ENCODE results near the gene ERRFI1. TPM values are rescaled to one million over a fixed set of nuclear protein-coding genes. Genes with fewer than 3 reads are reported as not detected.

The ERRFI1 gene
- total RNA-seq, 5 donors from 2014 or later (not counting 1 experiment from before 2014, with no cell fraction given): 1.5 to 3.8 (median 2.2) TPM

- H3K4me3 Mint-ChIP-seq: peak overlapping the region; percentile 54 to 78 (median 72)
- H3K4me1 ChIP-seq (ENCODE audit: control insufficient read depth in 1 of 2, extremely low read depth in 1 of 2, insufficient read depth in 2 of 2, low read length in 2 of 2): peaks cover 7 to 12% of the 10 kb centered on the region in 2 experiments
- no peak overlapping the region for H3K27ac ChIP-seq (ENCODE audit: low read length)
- peak overlapping the region in 1 of 2 donors; percentile 47 for H3K4me3 ChIP-seq (ENCODE audit: control insufficient read depth in 1 of 2, extremely low read depth in 1 of 2, low read length in 1 of 2)
- no peaks in the 10 kb centered on the region for H3K9me3 ChIP-seq
- CTCF ChIA-PET: interaction anchor here in 1 of 2 donors (0.5 kb wide), 1 partner anchor 143 kb away, joined by 6 read pairs; no protein-coding TSS in a partner anchor
- DNase-seq: no peak
- no peaks in the 10 kb centered on the region for H3K36me3 Mint-ChIP-seq
- no peaks in the 10 kb centered on the region for H3K36me3 ChIP-seq (ENCODE audit: control insufficient read depth in 2 of 2, extremely low read depth in 1 of 2, insufficient read depth in 1 of 2, low read length in 1 of 2)
- POLR2A ChIA-PET: no interaction called here
- 94% methylated on average over 16 of the region's 25 CpGs for WGBS (ENCODE audit: insufficient coverage)
- peaks cover 14 to 17% of the 10 kb centered on the region in 2 experiments for H3K27me3 ChIP-seq (replicated peaks in 1 of 2; ENCODE audit: control insufficient read depth in 2 of 2, extremely low read depth in 1 of 2, insufficient read depth in 2 of 2, low read length in 1 of 2)
- H3K27me3 Mint-ChIP-seq: peaks cover 15 to 17% of the 10 kb centered on the region in 2 donors
- no peak for ATAC-seq (replicated peaks in 1 of 4)
- peaks cover 10 to 14% (median 11%) of the 10 kb centered on the region in 3 donors for H3K4me1 Mint-ChIP-seq
- H3K27ac Mint-ChIP-seq: peak overlapping the region in 1 of 2 donors; percentile 24
- H3K9me3 Mint-ChIP-seq: no peaks in the 10 kb centered on the region
Observed at GRCh38 chr1:8026976-8027747, 1.1 kb upstream of the ERRFI1 start.

GRCh38 chr1:8025671-8026144 is 401 bp downstream of the ERRFI1 start:
- ChIA-PET CTCF (interaction anchor here in 1 of 2 donors (0.6 kb wide), 1 partner anchor 136 kb away, joined by 3 read pairs; no protein-coding TSS in a partner anchor), POLR2A (no interaction called here)
- Mint-ChIP-seq H3K27ac (no peak overlapping the region), H3K9me3 (no peaks in the 10 kb centered on the region), H3K36me3 (no peaks in the 10 kb centered on the region), H3K4me3 (peak overlapping the region; percentile 72 to 81 (median 79)), H3K27me3 (peaks cover 15 to 17% of the 10 kb centered on the region in 2 donors), H3K4me1 (peaks cover 10 to 14% (median 11%) of the 10 kb centered on the region in 3 donors)
- WGBS (ENCODE audit: insufficient coverage): 2% methylated on average over 60 of the region's 69 CpGs
- no peaks in the 10 kb centered on the region for H3K36me3 ChIP-seq (ENCODE audit: control insufficient read depth in 2 of 2, extremely low read depth in 1 of 2, insufficient read depth in 1 of 2, low read length in 1 of 2)
- peak; percentile 23 to 36 (median 32) for ATAC-seq (replicated peaks in 1 of 4)
- DNase-seq: peak in 1 of 35 experiments; percentile 2
- H3K4me3 ChIP-seq (ENCODE audit: control insufficient read depth in 1 of 2, extremely low read depth in 1 of 2, low read length in 1 of 2): peak overlapping the region; percentile 41 to 52
- peaks cover 14 to 17% of the 10 kb centered on the region in 2 experiments for H3K27me3 ChIP-seq (replicated peaks in 1 of 2; ENCODE audit: control insufficient read depth in 2 of 2, extremely low read depth in 1 of 2, insufficient read depth in 2 of 2, low read length in 1 of 2)
- H3K9me3 ChIP-seq: no peaks in the 10 kb centered on the region
- no peak overlapping the region for H3K27ac ChIP-seq (ENCODE audit: low read length)
- H3K4me1 ChIP-seq (ENCODE audit: control insufficient read depth in 1 of 2, extremely low read depth in 1 of 2, insufficient read depth in 2 of 2, low read length in 2 of 2): peaks cover 7 to 12% of the 10 kb centered on the region in 2 experiments

GRCh38 chr1:8025061-8025670 is 943 bp downstream of the ERRFI1 start:
- Histone ChIP-seq H3K9me3 (no peaks in the 10 kb centered on the region), H3K4me3 (ENCODE audit: control insufficient read depth in 1 of 2, extremely low read depth in 1 of 2, low read length in 1 of 2) (peak overlapping the region; percentile 41 to 52), H3K27ac (ENCODE audit: low read length) (no peak overlapping the region), H3K27me3 (replicated peaks in 1 of 2; ENCODE audit: control insufficient read depth in 2 of 2, extremely low read depth in 1 of 2, insufficient read depth in 2 of 2, low read length in 1 of 2) (peaks cover 14% of the 10 kb centered on the region in 2 experiments), H3K4me1 (ENCODE audit: control insufficient read depth in 1 of 2, extremely low read depth in 1 of 2, insufficient read depth in 2 of 2, low read length in 2 of 2) (peaks cover 7 to 12% of the 10 kb centered on the region in 2 experiments), H3K36me3 (ENCODE audit: control insufficient read depth in 2 of 2, extremely low read depth in 1 of 2, insufficient read depth in 1 of 2, low read length in 1 of 2) (no peaks in the 10 kb centered on the region)
- Mint-ChIP-seq H3K27ac (no peak overlapping the region), H3K4me1 (peaks cover 10 to 14% (median 11%) of the 10 kb centered on the region in 3 donors), H3K4me3 (peak overlapping the region; percentile 72 to 81 (median 79)), H3K36me3 (no peaks in the 10 kb centered on the region), H3K9me3 (no peaks in the 10 kb centered on the region), H3K27me3 (peaks cover 15 to 17% of the 10 kb centered on the region in 2 donors)
- ChIA-PET CTCF (interaction anchor here in 1 of 2 donors (0.6 kb wide), 1 partner anchor 136 kb away, joined by 3 read pairs; no protein-coding TSS in a partner anchor), POLR2A (interaction anchor here in 1 of 2 donors (0.6 kb wide), 1 partner anchor 770 kb away, joined by 3 read pairs; no protein-coding TSS in a partner anchor)
- 11% methylated on average over 10 of the region's 19 CpGs for WGBS (ENCODE audit: insufficient coverage)
- DNase-seq: peak in 5 of 35 experiments; percentile 2 to 29 (median 8)
- no peak for ATAC-seq (replicated peaks in 1 of 4)

GRCh38 chr1:8024329-8024728 is 1.8 kb downstream of the ERRFI1 start:
- H3K4me1 Mint-ChIP-seq: peaks cover 10 to 14% (median 11%) of the 10 kb centered on the region in 3 donors
- no peak for DNase-seq
- no peak for ATAC-seq (replicated peaks in 1 of 4)
- peaks cover 7 to 12% of the 10 kb centered on the region in 2 experiments for H3K4me1 ChIP-seq (ENCODE audit: control insufficient read depth in 1 of 2, extremely low read depth in 1 of 2, insufficient read depth in 2 of 2, low read length in 2 of 2)
- WGBS (ENCODE audit: insufficient coverage): no CpG with 5 or more reads among the region's 3 CpGs
- no peak overlapping the region for H3K27ac ChIP-seq (ENCODE audit: low read length)
- H3K27ac Mint-ChIP-seq: no peak overlapping the region
- H3K27me3 Mint-ChIP-seq: peaks cover 15 to 18% of the 10 kb centered on the region in 2 donors
- H3K36me3 ChIP-seq (ENCODE audit: control insufficient read depth in 2 of 2, extremely low read depth in 1 of 2, insufficient read depth in 1 of 2, low read length in 1 of 2): no peaks in the 10 kb centered on the region
- no peaks in the 10 kb centered on the region for H3K9me3 ChIP-seq
- POLR2A ChIA-PET: interaction anchor here in 1 of 2 donors (0.6 kb wide), 1 partner anchor 771 kb away, joined by 3 read pairs; no protein-coding TSS in a partner anchor
- CTCF ChIA-PET: interaction anchor here in 1 of 2 donors (1.6 kb wide), 1 partner anchor 8 kb away, joined by 4 read pairs; no protein-coding TSS in a partner anchor
- H3K4me3 Mint-ChIP-seq: no peak overlapping the region
- no peaks in the 10 kb centered on the region for H3K9me3 Mint-ChIP-seq
- H3K27me3 ChIP-seq (replicated peaks in 1 of 2; ENCODE audit: control insufficient read depth in 2 of 2, extremely low read depth in 1 of 2, insufficient read depth in 2 of 2, low read length in 1 of 2): peaks cover 13 to 14% of the 10 kb centered on the region in 2 experiments
- no peaks in the 10 kb centered on the region for H3K36me3 Mint-ChIP-seq
- H3K4me3 ChIP-seq (ENCODE audit: control insufficient read depth in 1 of 2, extremely low read depth in 1 of 2, low read length in 1 of 2): no peak overlapping the region

GRCh38 chr1:8023995-8024313 is 2.2 kb downstream of the ERRFI1 start:
- H3K36me3 Mint-ChIP-seq: no peaks in the 10 kb centered on the region
- 80% methylated on average over 1 of the region's 1 CpG for WGBS (ENCODE audit: insufficient coverage)
- POLR2A ChIA-PET: no interaction called here
- Histone ChIP-seq H3K36me3 (ENCODE audit: control insufficient read depth in 2 of 2, extremely low read depth in 1 of 2, insufficient read depth in 1 of 2, low read length in 1 of 2) (no peaks in the 10 kb centered on the region), H3K27me3 (replicated peaks in 1 of 2; ENCODE audit: control insufficient read depth in 2 of 2, extremely low read depth in 1 of 2, insufficient read depth in 2 of 2, low read length in 1 of 2) (peaks cover 13 to 14% of the 10 kb centered on the region in 2 experiments), H3K9me3 (no peaks in the 10 kb centered on the region), H3K27ac (ENCODE audit: low read length) (no peak overlapping the region), H3K4me3 (ENCODE audit: control insufficient read depth in 1 of 2, extremely low read depth in 1 of 2, low read length in 1 of 2) (no peak overlapping the region), H3K4me1 (ENCODE audit: control insufficient read depth in 1 of 2, extremely low read depth in 1 of 2, insufficient read depth in 2 of 2, low read length in 2 of 2) (peaks cover 7 to 12% of the 10 kb centered on the region in 2 experiments)
- H3K4me1 Mint-ChIP-seq: peaks cover 10 to 14% (median 11%) of the 10 kb centered on the region in 3 donors
- DNase-seq (no peak), ATAC-seq (replicated peaks in 1 of 4) (no peak)
- H3K4me3 Mint-ChIP-seq: no peak overlapping the region
- CTCF ChIA-PET: interaction anchor here in 1 of 2 donors (1.6 kb wide), 1 partner anchor 9 kb away, joined by 4 read pairs; no protein-coding TSS in a partner anchor
- no peaks in the 10 kb centered on the region for H3K9me3 Mint-ChIP-seq
- H3K27ac Mint-ChIP-seq: no peak overlapping the region
- H3K27me3 Mint-ChIP-seq: peaks cover 16 to 22% of the 10 kb centered on the region in 2 donors
